Measurements from ENCODE around the gene ZMIZ1.

Gene ZMIZ1

GRCh38 chr10:79239275-79239779, 170.6 kb downstream of the ZMIZ1 start:
- H3K4me2 ChIP-seq (ENCODE audit: low read depth, low read length, poor library complexity, severe bottlenecking): no peak overlapping the region
- TF ChIP-seq CTCF (conservative IDR thresholded peaks at IDR 0.05; ENCODE audit: low read length): no peak
- TF ChIP-seq EZH2phosphoT487 (IDR thresholded peaks at IDR 0.05; ENCODE audit: borderline replicate concordance): no peak
- no peak overlapping the region for H2AFZ ChIP-seq (ENCODE audit: low read length)
- peaks cover 3% of the 10 kb centered on the region for H3K4me1 ChIP-seq (ENCODE audit: insufficient read depth, low read length, poor library complexity, severe bottlenecking)
- no peaks in the 10 kb centered on the region for H3K27me3 ChIP-seq (ENCODE audit: insufficient read depth, low read length, poor library complexity, severe bottlenecking)
- H3K9me3 ChIP-seq (ENCODE audit: insufficient read depth, low read depth, low read length): no peaks in the 10 kb centered on the region
- no peaks in the 10 kb centered on the region for H4K20me1 ChIP-seq (ENCODE audit: insufficient read depth, low read length, poor library complexity, severe bottlenecking)
- peaks cover 60% of the 10 kb centered on the region; the same call in 1 of the 2 replicates for H3K36me3 ChIP-seq (ENCODE audit: insufficient read depth, low read length)
- H3F3A ChIP-seq (ENCODE audit: low read depth): no peaks in the 10 kb centered on the region
- no peak overlapping the region for H3K4me3 ChIP-seq (ENCODE audit: low read length, poor library complexity, severe bottlenecking)
- H3K9ac ChIP-seq (ENCODE audit: low read depth, low read length, poor library complexity, severe bottlenecking): no peak overlapping the region
- H3K9me2 ChIP-seq (replicated peaks; ENCODE audit: low read depth, low read length): no peaks in the 10 kb centered on the region
- peaks cover 21% of the 10 kb centered on the region; the same call in 1 of the 2 replicates for H3K79me2 ChIP-seq (ENCODE audit: insufficient read depth, low read length)

- H3K4me1 ChIP-seq (ENCODE audit: insufficient read depth, low read length, poor library complexity, severe bottlenecking): peaks cover 3% of the 10 kb centered on the region
- peaks cover 59% of the 10 kb centered on the region; the same call in 1 of the 2 replicates for H3K36me3 ChIP-seq (ENCODE audit: insufficient read depth, low read length)
- peaks cover 20% of the 10 kb centered on the region; the same call in 1 of the 2 replicates for H3K79me2 ChIP-seq (ENCODE audit: insufficient read depth, low read length)
- H4K20me1 ChIP-seq (ENCODE audit: insufficient read depth, low read length, poor library complexity, severe bottlenecking): no peaks in the 10 kb centered on the region
- H3K9ac ChIP-seq (ENCODE audit: low read depth, low read length, poor library complexity, severe bottlenecking): no peak overlapping the region
- no peak for TF ChIP-seq EZH2phosphoT487 (IDR thresholded peaks at IDR 0.05; ENCODE audit: borderline replicate concordance)
- TF ChIP-seq CTCF (conservative IDR thresholded peaks at IDR 0.05; ENCODE audit: low read length): no peak
- H3K4me2 ChIP-seq (ENCODE audit: low read depth, low read length, poor library complexity, severe bottlenecking): no peak overlapping the region
- no peaks in the 10 kb centered on the region for H3F3A ChIP-seq (ENCODE audit: low read depth)
- H3K27me3 ChIP-seq (ENCODE audit: insufficient read depth, low read length, poor library complexity, severe bottlenecking): no peaks in the 10 kb centered on the region
- no peak overlapping the region for H3K4me3 ChIP-seq (ENCODE audit: low read length, poor library complexity, severe bottlenecking)
- H3K9me3 ChIP-seq (ENCODE audit: insufficient read depth, low read depth, low read length): no peaks in the 10 kb centered on the region
- no peak overlapping the region for H2AFZ ChIP-seq (ENCODE audit: low read length)
- H3K9me2 ChIP-seq (replicated peaks; ENCODE audit: low read depth, low read length): no peaks in the 10 kb centered on the region
Measured at GRCh38 chr10:79239924-79240581, 171.3 kb downstream of the ZMIZ1 start.

- H3K4me2 ChIP-seq (ENCODE audit: low read depth, low read length, poor library complexity, severe bottlenecking): no peak overlapping the region
- H4K20me1 ChIP-seq (ENCODE audit: insufficient read depth, low read length, poor library complexity, severe bottlenecking): peaks cover 10% of the 10 kb centered on the region
- peaks cover 59% of the 10 kb centered on the region; the same call in 1 of the 2 replicates for H3K36me3 ChIP-seq (ENCODE audit: insufficient read depth, low read length)
- peaks cover 3% of the 10 kb centered on the region for H3K4me1 ChIP-seq (ENCODE audit: insufficient read depth, low read length, poor library complexity, severe bottlenecking)
- no peak for TF ChIP-seq CTCF (conservative IDR thresholded peaks at IDR 0.05; ENCODE audit: low read length)
- TF ChIP-seq EZH2phosphoT487 (IDR thresholded peaks at IDR 0.05; ENCODE audit: borderline replicate concordance): no peak
- H3K27me3 ChIP-seq (ENCODE audit: insufficient read depth, low read length, poor library complexity, severe bottlenecking): no peaks in the 10 kb centered on the region
- no peak overlapping the region for H3K4me3 ChIP-seq (ENCODE audit: low read length, poor library complexity, severe bottlenecking)
- H3K9me3 ChIP-seq (ENCODE audit: insufficient read depth, low read depth, low read length): no peaks in the 10 kb centered on the region
- no peak overlapping the region for H3K9ac ChIP-seq (ENCODE audit: low read depth, low read length, poor library complexity, severe bottlenecking)
- no peaks in the 10 kb centered on the region for H3F3A ChIP-seq (ENCODE audit: low read depth)
- H3K9me2 ChIP-seq (replicated peaks; ENCODE audit: low read depth, low read length): no peaks in the 10 kb centered on the region
- H2AFZ ChIP-seq (ENCODE audit: low read length): no peak overlapping the region
- peaks cover 35% of the 10 kb centered on the region; the same call in 1 of the 2 replicates for H3K79me2 ChIP-seq (ENCODE audit: insufficient read depth, low read length)
Measured at GRCh38 chr10:79241629-79241989, 172.8 kb downstream of the ZMIZ1 start.

Measured in Loucy (cell line).